ENCODE results near the gene JAK3.
"Not testable (repeated sequence)": the region's sequence is repeated elsewhere in the genome, so short reads cannot be mapped to it uniquely, and the experiment has no call there.

JAK3 gene

GRCh38 chr19:17847538-17848366 lies at the start of gene JAK3:
Gene JAK3, minus strand, starts transcription at chr19:17847982. Its CDS starts 3,565 bp downstream, at chr19:17844417.
- Histone ChIP-seq H3K4me1 (ENCODE audit: insufficient read depth, low read length) (no peaks in the 10 kb centered on the region; the same call in 1 of the 2 replicates), H3K27me3 (ENCODE audit: insufficient read depth, low read length) (peaks cover 27% of the 10 kb centered on the region), H3K27ac (ENCODE audit: low read length) (no peak within 1 kb of the TSS), H3K9ac (ENCODE audit: low read depth, low read length) (peak within 1 kb of the TSS; percentile 37; the same call in 1 of the 2 replicates), H3K9me3 (ENCODE audit: insufficient read depth, low read depth, low read length) (no peaks in the 10 kb centered on the region), H3K36me3 (ENCODE audit: insufficient read depth, low read depth, low read length) (no peaks in the 10 kb centered on the region), H3K4me3 (ENCODE audit: low read length) (peak within 1 kb of the TSS; percentile 56; the same call in 1 of the 2 replicates)

- 0 out of 2 replicates have a peak, but pooled peaks cover 4% of the 10 kb centered on the region for H3K27me3 ChIP-seq (ENCODE audit: insufficient read depth, low read length)
- H3K9ac ChIP-seq (ENCODE audit: low read depth, low read length): no peak overlapping the region
These were observed 46.0 kb upstream of the JAK3 start for GRCh38 chr19:17893766-17894165.

GRCh38 chr19:17889609-17890214 lies 41.9 kb upstream of the JAK3 start:
- no peaks in the 10 kb centered on the region for H3K9me3 ChIP-seq (ENCODE audit: insufficient read depth, low read depth, low read length)
- H3K9ac ChIP-seq (ENCODE audit: low read depth, low read length): no peak overlapping the region
- no peaks in the 10 kb centered on the region for H3K36me3 ChIP-seq (ENCODE audit: insufficient read depth, low read depth, low read length)
- H3K4me1 ChIP-seq (ENCODE audit: insufficient read depth, low read length): no peaks in the 10 kb centered on the region
- H3K27ac ChIP-seq (ENCODE audit: low read length): no peak overlapping the region
- no peak overlapping the region for H3K4me3 ChIP-seq (ENCODE audit: low read length)
- H3K27me3 ChIP-seq (ENCODE audit: insufficient read depth, low read length): 0 out of 2 replicates have a peak, but pooled peaks cover 4% of the 10 kb centered on the region

More at GRCh38 chr19:17893766-17894165, 46.0 kb upstream of the JAK3 start:
- H3K27ac ChIP-seq (ENCODE audit: low read length): no peak overlapping the region
- no peak overlapping the region for H3K4me3 ChIP-seq (ENCODE audit: low read length)
- no peaks in the 10 kb centered on the region for H3K9me3 ChIP-seq (ENCODE audit: insufficient read depth, low read depth, low read length)
- H3K36me3 ChIP-seq (ENCODE audit: insufficient read depth, low read depth, low read length): no peaks in the 10 kb centered on the region
- H3K4me1 ChIP-seq (ENCODE audit: insufficient read depth, low read length): no peaks in the 10 kb centered on the region

- no peaks in the 10 kb centered on the region for H3K9me3 ChIP-seq (ENCODE audit: insufficient read depth, low read depth, low read length)
- H3K27me3 ChIP-seq (ENCODE audit: insufficient read depth, low read length): 0 out of 2 replicates have a peak, but pooled peaks cover 4% of the 10 kb centered on the region
- no peak overlapping the region for H3K4me3 ChIP-seq (ENCODE audit: low read length)
These were observed 40.5 kb upstream of the JAK3 start for GRCh38 chr19:17888260-17888659.

GRCh38 chr19:17887221-17887620 lies 39.4 kb upstream of the JAK3 start:
- H3K36me3 ChIP-seq (ENCODE audit: insufficient read depth, low read depth, low read length); H3K4me3 ChIP-seq (ENCODE audit: low read length); H3K9me3 ChIP-seq (ENCODE audit: insufficient read depth, low read depth, low read length); H3K27me3 ChIP-seq (ENCODE audit: insufficient read depth, low read length); H3K9ac ChIP-seq (ENCODE audit: low read depth, low read length); H3K4me1 ChIP-seq (ENCODE audit: insufficient read depth, low read length); H3K27ac ChIP-seq (ENCODE audit: low read length): not testable (repeated sequence)

More at GRCh38 chr19:17888260-17888659, 40.5 kb upstream of the JAK3 start:
- Histone ChIP-seq H3K9ac (ENCODE audit: low read depth, low read length) (no peak overlapping the region), H3K36me3 (ENCODE audit: insufficient read depth, low read depth, low read length) (no peaks in the 10 kb centered on the region), H3K27ac (ENCODE audit: low read length) (no peak overlapping the region), H3K4me1 (ENCODE audit: insufficient read depth, low read length) (no peaks in the 10 kb centered on the region)

- Histone ChIP-seq H3K4me3 (ENCODE audit: low read length) (no peak overlapping the region), H3K27me3 (ENCODE audit: insufficient read depth, low read length) (0 out of 2 replicates have a peak, but pooled peaks cover 4% of the 10 kb centered on the region), H3K4me1 (ENCODE audit: insufficient read depth, low read length) (no peaks in the 10 kb centered on the region), H3K36me3 (ENCODE audit: insufficient read depth, low read depth, low read length) (no peaks in the 10 kb centered on the region), H3K9ac (ENCODE audit: low read depth, low read length) (no peak overlapping the region), H3K27ac (ENCODE audit: low read length) (no peak overlapping the region), H3K9me3 (ENCODE audit: insufficient read depth, low read depth, low read length) (no peaks in the 10 kb centered on the region)
These were observed 38.7 kb upstream of the JAK3 start for GRCh38 chr19:17886515-17886914.

- Histone ChIP-seq H3K27me3 (ENCODE audit: insufficient read depth, low read length) (no peaks in the 10 kb centered on the region), H3K4me3 (ENCODE audit: low read length) (no peak overlapping the region), H3K9me3 (ENCODE audit: insufficient read depth, low read depth, low read length) (no peaks in the 10 kb centered on the region), H3K4me1 (ENCODE audit: insufficient read depth, low read length) (no peaks in the 10 kb centered on the region), H3K27ac (ENCODE audit: low read length) (no peak overlapping the region), H3K9ac (ENCODE audit: low read depth, low read length) (no peak overlapping the region), H3K36me3 (ENCODE audit: insufficient read depth, low read depth, low read length) (no peaks in the 10 kb centered on the region)
These were observed 36.0 kb upstream of the JAK3 start for GRCh38 chr19:17883627-17884410.

- Histone ChIP-seq H3K4me1 (ENCODE audit: insufficient read depth, low read length) (no peaks in the 10 kb centered on the region), H3K27ac (ENCODE audit: low read length) (no peak overlapping the region), H3K9ac (ENCODE audit: low read depth, low read length) (no peak overlapping the region), H3K27me3 (ENCODE audit: insufficient read depth, low read length) (no peaks in the 10 kb centered on the region), H3K9me3 (ENCODE audit: insufficient read depth, low read depth, low read length) (no peaks in the 10 kb centered on the region), H3K4me3 (ENCODE audit: low read length) (no peak overlapping the region), H3K36me3 (ENCODE audit: insufficient read depth, low read depth, low read length) (no peaks in the 10 kb centered on the region)
These were observed 33.9 kb upstream of the JAK3 start for GRCh38 chr19:17881701-17882100.

- H3K27me3 ChIP-seq (ENCODE audit: insufficient read depth, low read length): no peaks in the 10 kb centered on the region
- H3K9me3 ChIP-seq (ENCODE audit: insufficient read depth, low read depth, low read length): no peaks in the 10 kb centered on the region
- no peak overlapping the region for H3K27ac ChIP-seq (ENCODE audit: low read length)
- no peaks in the 10 kb centered on the region for H3K4me1 ChIP-seq (ENCODE audit: insufficient read depth, low read length)
- H3K9ac ChIP-seq (ENCODE audit: low read depth, low read length): no peak overlapping the region
- no peaks in the 10 kb centered on the region for H3K36me3 ChIP-seq (ENCODE audit: insufficient read depth, low read depth, low read length)
- no peak overlapping the region for H3K4me3 ChIP-seq (ENCODE audit: low read length)
These were observed 31.7 kb upstream of the JAK3 start for GRCh38 chr19:17879466-17879865.

GRCh38 chr19:17877696-17878095 lies 29.9 kb upstream of the JAK3 start:
- no peak overlapping the region for H3K27ac ChIP-seq (ENCODE audit: low read length)
- no peaks in the 10 kb centered on the region for H3K9me3 ChIP-seq (ENCODE audit: insufficient read depth, low read depth, low read length)
- H3K27me3 ChIP-seq (ENCODE audit: insufficient read depth, low read length): peaks cover 12% of the 10 kb centered on the region
- no peaks in the 10 kb centered on the region for H3K4me1 ChIP-seq (ENCODE audit: insufficient read depth, low read length)
- H3K36me3 ChIP-seq (ENCODE audit: insufficient read depth, low read depth, low read length): no peaks in the 10 kb centered on the region
- no peak overlapping the region for H3K9ac ChIP-seq (ENCODE audit: low read depth, low read length)
- no peak overlapping the region for H3K4me3 ChIP-seq (ENCODE audit: low read length)

GRCh38 chr19:17874758-17875135 lies 27.0 kb upstream of the JAK3 start:
- Histone ChIP-seq H3K4me1 (ENCODE audit: insufficient read depth, low read length) (no peaks in the 10 kb centered on the region), H3K4me3 (ENCODE audit: low read length) (peak overlapping the region; percentile 69; the same call in 1 of the 2 replicates), H3K9me3 (ENCODE audit: insufficient read depth, low read depth, low read length) (no peaks in the 10 kb centered on the region), H3K36me3 (ENCODE audit: insufficient read depth, low read depth, low read length) (no peaks in the 10 kb centered on the region), H3K27me3 (ENCODE audit: insufficient read depth, low read length) (peaks cover 40% of the 10 kb centered on the region), H3K9ac (ENCODE audit: low read depth, low read length) (no peak overlapping the region), H3K27ac (ENCODE audit: low read length) (no peak overlapping the region)

Data from iPS-20b (cell line).